GM12801 (cell line): ENCODE data around the gene ARAF.

Experiments used
- TF ChIP-seq, protein P1 (sequence below): IDR thresholded peaks from one replicate; pipeline ENCODE4 v1.5.1; 2011; ENCODE audit warnings: control low read depth; ENCODE audit not compliant: insufficient read length; ENCODE audit errors: extremely low read depth

The ARAF gene

DNA sequence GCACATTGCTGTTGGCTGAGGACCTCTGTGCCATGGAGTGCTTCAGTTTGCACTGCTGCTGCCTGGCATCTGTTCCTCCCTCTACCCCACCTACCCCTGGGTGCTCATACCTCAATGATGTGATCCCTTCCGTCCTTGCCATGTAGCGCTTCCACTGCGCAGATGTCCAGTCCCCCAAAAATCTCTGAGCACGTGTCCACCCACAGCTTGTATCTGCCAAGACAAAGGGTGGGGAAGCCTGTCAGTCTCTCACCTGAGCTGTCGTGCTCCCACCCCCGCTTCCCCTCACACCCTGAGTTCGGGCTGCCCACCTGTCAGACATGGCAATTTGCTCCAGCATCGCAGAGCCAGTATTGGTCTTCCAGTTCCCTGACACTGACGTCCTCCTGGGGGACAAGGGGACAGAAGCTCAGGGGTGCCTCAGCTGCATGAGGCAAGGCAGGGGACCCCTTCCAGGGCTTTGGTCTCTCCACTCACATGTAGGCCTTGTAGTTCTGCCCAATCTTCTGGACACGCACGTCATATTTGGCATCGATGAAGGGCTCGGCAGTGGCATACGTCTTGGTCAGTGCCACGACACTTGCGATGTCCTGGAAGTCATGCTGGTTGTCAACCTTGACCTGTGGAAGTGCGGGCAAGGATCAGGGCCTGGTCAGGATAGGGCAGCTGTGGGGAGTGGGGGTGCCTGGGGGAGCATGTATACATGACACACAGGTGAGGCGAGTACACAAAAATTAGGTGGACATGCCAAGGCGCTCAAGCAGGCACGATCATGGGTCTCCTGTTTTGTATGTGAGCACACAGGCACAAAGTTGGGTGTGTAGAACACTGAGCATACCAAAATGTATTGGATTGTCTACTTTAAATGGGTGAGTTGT lies 15.3 kb downstream of the ARAF start:
- TF ChIP-seq, protein P1, sequence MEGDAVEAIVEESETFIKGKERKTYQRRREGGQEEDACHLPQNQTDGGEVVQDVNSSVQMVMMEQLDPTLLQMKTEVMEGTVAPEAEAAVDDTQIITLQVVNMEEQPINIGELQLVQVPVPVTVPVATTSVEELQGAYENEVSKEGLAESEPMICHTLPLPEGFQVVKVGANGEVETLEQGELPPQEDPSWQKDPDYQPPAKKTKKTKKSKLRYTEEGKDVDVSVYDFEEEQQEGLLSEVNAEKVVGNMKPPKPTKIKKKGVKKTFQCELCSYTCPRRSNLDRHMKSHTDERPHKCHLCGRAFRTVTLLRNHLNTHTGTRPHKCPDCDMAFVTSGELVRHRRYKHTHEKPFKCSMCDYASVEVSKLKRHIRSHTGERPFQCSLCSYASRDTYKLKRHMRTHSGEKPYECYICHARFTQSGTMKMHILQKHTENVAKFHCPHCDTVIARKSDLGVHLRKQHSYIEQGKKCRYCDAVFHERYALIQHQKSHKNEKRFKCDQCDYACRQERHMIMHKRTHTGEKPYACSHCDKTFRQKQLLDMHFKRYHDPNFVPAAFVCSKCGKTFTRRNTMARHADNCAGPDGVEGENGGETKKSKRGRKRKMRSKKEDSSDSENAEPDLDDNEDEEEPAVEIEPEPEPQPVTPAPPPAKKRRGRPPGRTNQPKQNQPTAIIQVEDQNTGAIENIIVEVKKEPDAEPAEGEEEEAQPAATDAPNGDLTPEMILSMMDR = no peak

DNA sequence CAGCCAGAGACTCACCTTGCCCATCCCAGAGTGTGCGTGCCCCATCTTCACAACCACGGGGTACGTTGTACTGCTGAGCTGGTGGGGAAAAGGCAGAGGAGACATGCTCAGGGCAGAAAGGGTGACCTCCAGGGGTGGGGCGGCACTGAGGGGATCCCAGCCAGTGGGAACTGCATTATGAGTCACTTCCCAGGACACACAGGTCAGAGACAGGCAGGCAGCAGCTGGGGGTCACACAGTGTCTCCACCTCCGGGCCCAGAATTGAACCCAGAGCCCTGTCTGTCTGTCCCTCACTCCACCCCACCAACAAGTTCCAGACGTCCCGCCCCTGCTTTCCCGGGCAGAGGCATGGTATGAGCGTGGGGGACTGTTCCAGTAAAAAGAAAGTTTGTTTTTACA lies 16.4 kb downstream of the ARAF start:
- TF ChIP-seq, protein P1 = no peak

DNA sequence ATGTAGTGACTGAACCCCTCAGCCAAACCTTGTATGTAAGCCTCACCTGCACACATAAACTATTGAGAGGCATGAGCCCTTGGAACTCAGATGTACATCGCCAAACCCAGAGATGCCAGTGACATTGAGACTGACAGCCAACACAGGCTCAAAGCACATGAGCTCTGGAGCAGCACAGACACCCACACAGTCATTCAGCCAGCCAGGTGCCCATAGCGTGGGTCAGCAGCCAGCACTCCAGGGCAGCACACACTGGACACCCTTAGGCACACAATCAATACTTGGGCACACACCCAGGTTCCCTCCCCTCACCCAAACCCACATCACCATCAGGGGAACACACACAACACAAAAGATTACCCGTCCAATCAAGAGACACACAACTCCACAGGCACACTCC lies 16.9 kb downstream of the ARAF start:
- TF ChIP-seq, protein P1 = no peak

- TF ChIP-seq, protein P1 = no peak
Measured at GRCh38 chrX:47578692-47579091, 17.7 kb downstream of the ARAF start.

GRCh38 chrX:47579537-47579936 lies 18.5 kb downstream of the ARAF start:
- TF ChIP-seq, protein P1 = no peak

- TF ChIP-seq, protein P1 = no peak
Measured at GRCh38 chrX:47581731-47582647, 21.0 kb downstream of the ARAF start, which contains the start of gene TIMP1. TIMP1 (plus strand) TSS chrX:47582436; CDS start chrX:47583416, 980 bp downstream.

DNA sequence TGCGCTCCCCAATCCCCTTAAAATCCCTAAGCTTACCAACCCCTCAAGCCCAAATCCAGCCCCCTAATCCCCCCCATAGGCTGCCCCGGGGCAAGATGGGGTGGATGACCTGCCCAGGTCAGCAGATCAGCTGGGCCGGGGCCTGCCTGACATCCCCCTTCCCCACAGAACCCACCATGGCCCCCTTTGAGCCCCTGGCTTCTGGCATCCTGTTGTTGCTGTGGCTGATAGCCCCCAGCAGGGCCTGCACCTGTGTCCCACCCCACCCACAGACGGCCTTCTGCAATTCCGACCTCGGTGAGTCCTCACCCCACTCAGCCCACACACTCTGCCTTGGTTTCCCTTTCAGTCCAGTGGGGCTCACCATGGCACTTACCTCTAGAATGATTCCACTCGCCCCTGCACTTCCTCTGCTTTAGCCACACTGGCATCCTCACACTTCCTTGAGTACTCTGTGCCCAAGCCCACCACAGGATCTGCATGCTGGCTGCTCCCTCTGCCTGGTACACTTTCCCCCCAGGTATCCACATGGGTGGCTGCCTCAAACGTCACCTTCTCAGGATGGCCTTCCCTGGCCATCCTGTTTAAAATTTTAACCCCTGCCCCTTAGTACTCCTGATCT lies 22.3 kb downstream of the ARAF start:
- TF ChIP-seq, protein P1 = no peak
